SU-DHL-6 (cell line): ENCODE data around the gene ZFHX3.
"Not testable (repeated sequence)": the region's sequence is repeated elsewhere in the genome, so short reads cannot be mapped to it uniquely, and the experiment has no call there.

Experiments
- H2AFZ ChIP-seq: fragments of 200-600 bp; sonication (generic); 2 replicates; pipeline ENCODE4 v1.6.1; 2014; ENCODE audit warnings: low read depth, mild to moderate bottlenecking, moderate library complexity, mixed read lengths, antibody characterized with exemption, low read length; ENCODE audit not compliant: severe bottlenecking
- H3F3A ChIP-seq: fragments of 200-600 bp; shearing (Covaris generic); 2 replicates; pipeline ENCODE4 v1.6.0; 2016; ENCODE audit warnings: antibody characterized with exemption, mild to moderate bottlenecking; ENCODE audit not compliant: insufficient read depth
- H3K27ac ChIP-seq: fragments of 200-600 bp; sonication (generic); 2 replicates; pipeline ENCODE4 v1.5.1; 2016; ENCODE audit warnings: low read depth, mild to moderate bottlenecking, low read length, moderate library complexity, mixed read lengths
- H3K27me3 ChIP-seq: fragments of 200-600 bp; sonication (generic), shearing (Covaris generic); 2 replicates; pipeline ENCODE4 v1.6.0; 2014; ENCODE audit warnings: mild to moderate bottlenecking, low read length
- H3K36me3 ChIP-seq: fragments of 200-600 bp; sonication (generic); 2 replicates; pipeline ENCODE4 v1.6.1; 2014; ENCODE audit warnings: mild to moderate bottlenecking, low read length, mixed read lengths
- H3K4me2 ChIP-seq: fragments of 300-600, 200-600 bp; shearing (Covaris generic), sonication (generic); 2 replicates; pipeline ENCODE4 v1.6.0; 2014; ENCODE audit warnings: low read length, low read depth, mild to moderate bottlenecking; ENCODE audit not compliant: poor library complexity, severe bottlenecking
- H3K4me3 ChIP-seq: fragments of 200-600 bp; sonication (generic); 2 replicates; pipeline ENCODE4 v1.5.1; 2014; ENCODE audit warnings: antibody characterized with exemption, low read length, mild to moderate bottlenecking, mixed read lengths; ENCODE audit not compliant: insufficient read depth, poor library complexity, severe bottlenecking
- H3K79me2 ChIP-seq: fragments of 200-600 bp; sonication (generic); 2 replicates; pipeline ENCODE4 v1.6.1; 2014; ENCODE audit warnings: mild to moderate bottlenecking, low read length, moderate library complexity; ENCODE audit not compliant: insufficient read depth
- H3K9ac ChIP-seq: fragments of 200-600 bp; sonication (generic); 2 replicates; pipeline ENCODE4 v1.7.0; 2014; ENCODE audit warnings: mild to moderate bottlenecking, low read length
- H3K9me2 ChIP-seq: fragments of 200-600 bp; sonication (generic); replicated peaks from 2 replicates; pipeline ENCODE4 v1.6.1; 2014; ENCODE audit warnings: low read length; ENCODE audit not compliant: insufficient read depth
- H3K9me3 ChIP-seq: fragments of 200-600 bp; sonication (generic); 2 replicates; pipeline ENCODE4 v1.6.1; 2014; ENCODE audit warnings: low read length, mixed read lengths; ENCODE audit not compliant: insufficient read depth
- H4K20me1 ChIP-seq: fragments of 200-600 bp; sonication (generic); 2 replicates; pipeline ENCODE4 v1.6.1; 2014; ENCODE audit warnings: low read depth, mild to moderate bottlenecking, antibody characterized with exemption, low read length, moderate library complexity, mixed read lengths
- EZH2phosphoT487 ChIP-seq: fragments of 200-600 bp; sonication (generic), shearing (Covaris generic); conservative IDR thresholded peaks from 2 replicates; pipeline ENCODE4 v1.6.1; 2018; ENCODE audit warnings: mild to moderate bottlenecking, antibody characterized with exemption, low read length, moderate library complexity, mixed read lengths
- TF ChIP-seq, protein P1 (sequence below): fragments of 200-600 bp; sonication (generic); IDR thresholded peaks from one replicate; pipeline ENCODE4 v1.5.1; 2017; ENCODE audit warnings: antibody characterized with exemption, mild to moderate bottlenecking, low read length, moderate library complexity; ENCODE audit not compliant: insufficient read depth, poor library complexity, severe bottlenecking

The ZFHX3 gene

DNA sequence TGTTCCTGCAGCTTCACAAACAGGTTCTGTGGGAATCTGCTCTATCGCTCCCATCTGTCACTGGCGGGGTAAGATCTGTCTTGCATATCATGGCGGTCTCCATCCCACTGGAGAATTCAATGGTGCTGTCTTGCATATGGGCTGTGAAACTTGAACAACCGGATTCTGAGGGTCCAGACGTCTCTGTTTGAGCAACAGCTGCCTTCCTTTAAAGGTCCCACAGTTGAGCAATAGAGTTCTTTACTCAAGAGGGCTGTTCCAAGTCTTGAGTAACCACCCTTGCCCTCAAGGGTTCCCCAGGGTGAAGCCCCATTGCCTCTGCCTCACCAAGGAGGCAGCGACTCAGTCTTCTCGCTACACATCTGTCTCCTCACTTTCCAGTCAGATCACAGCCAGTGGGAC is 50.8 kb downstream of the ZFHX3 start:
- H3K36me3 ChIP-seq, result no peaks in the 10 kb centered on the region
- no peaks in the 10 kb centered on the region for H3F3A ChIP-seq
- H3K9me2 ChIP-seq, result no peaks in the 10 kb centered on the region
- no peak overlapping the region for H3K4me3 ChIP-seq
- no peaks in the 10 kb centered on the region for H3K27me3 ChIP-seq
- no peak overlapping the region for H3K9ac ChIP-seq
- H2AFZ ChIP-seq, result no peak overlapping the region
- TF ChIP-seq, protein P1, sequence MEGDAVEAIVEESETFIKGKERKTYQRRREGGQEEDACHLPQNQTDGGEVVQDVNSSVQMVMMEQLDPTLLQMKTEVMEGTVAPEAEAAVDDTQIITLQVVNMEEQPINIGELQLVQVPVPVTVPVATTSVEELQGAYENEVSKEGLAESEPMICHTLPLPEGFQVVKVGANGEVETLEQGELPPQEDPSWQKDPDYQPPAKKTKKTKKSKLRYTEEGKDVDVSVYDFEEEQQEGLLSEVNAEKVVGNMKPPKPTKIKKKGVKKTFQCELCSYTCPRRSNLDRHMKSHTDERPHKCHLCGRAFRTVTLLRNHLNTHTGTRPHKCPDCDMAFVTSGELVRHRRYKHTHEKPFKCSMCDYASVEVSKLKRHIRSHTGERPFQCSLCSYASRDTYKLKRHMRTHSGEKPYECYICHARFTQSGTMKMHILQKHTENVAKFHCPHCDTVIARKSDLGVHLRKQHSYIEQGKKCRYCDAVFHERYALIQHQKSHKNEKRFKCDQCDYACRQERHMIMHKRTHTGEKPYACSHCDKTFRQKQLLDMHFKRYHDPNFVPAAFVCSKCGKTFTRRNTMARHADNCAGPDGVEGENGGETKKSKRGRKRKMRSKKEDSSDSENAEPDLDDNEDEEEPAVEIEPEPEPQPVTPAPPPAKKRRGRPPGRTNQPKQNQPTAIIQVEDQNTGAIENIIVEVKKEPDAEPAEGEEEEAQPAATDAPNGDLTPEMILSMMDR, result no peak
- H3K4me2 ChIP-seq, result no peak overlapping the region
- H3K27ac ChIP-seq, result no peak overlapping the region
- H3K9me3 ChIP-seq, result no peaks in the 10 kb centered on the region
- H4K20me1 ChIP-seq, result no peaks in the 10 kb centered on the region
- no peaks in the 10 kb centered on the region for H3K79me2 ChIP-seq

DNA sequence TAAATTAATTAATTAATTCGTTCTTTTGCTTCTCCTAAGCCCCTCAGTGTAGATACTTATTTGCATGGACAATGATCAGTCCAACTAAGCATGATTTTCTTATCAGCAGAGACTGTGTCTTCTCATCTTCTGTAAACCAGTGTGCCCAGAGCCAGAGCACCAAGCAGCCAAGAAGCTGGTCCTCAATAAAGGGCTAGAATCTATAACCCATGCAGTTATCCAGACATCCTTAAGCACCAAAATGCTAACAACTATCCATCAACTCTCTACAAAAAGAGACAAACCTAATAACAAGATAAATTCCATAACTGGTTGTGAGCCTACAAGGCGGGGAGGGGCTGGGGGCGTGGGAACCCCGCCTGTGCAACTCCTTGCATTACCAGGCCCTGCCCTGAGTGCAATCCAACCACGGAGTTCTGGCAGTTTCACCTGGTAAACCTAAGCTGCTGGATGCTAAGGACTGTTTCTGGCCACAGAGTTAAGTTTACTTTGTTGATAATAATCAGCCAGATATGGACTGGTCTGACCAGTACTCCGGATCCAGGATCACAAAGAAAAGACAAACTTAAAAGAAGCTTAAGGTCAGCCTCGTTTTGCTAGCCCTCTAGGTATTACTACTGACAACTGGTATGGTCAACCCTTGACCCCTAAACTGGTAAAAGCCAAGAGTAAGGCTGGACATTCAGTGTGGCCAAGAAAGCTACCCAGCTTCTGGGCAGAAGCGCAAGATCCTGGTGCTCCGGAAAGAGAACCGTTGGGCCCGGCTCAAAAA is 51.5 kb downstream of the ZFHX3 start:
- no peak overlapping the region for H3K4me2 ChIP-seq
- H4K20me1 ChIP-seq, result no peaks in the 10 kb centered on the region
- no peak for TF ChIP-seq EZH2phosphoT487
- TF ChIP-seq, protein P1, result no peak
- H3K9me3 ChIP-seq, result no peaks in the 10 kb centered on the region
- H3K27me3 ChIP-seq, result no peaks in the 10 kb centered on the region
- no peak overlapping the region for H2AFZ ChIP-seq
- no peaks in the 10 kb centered on the region for H3F3A ChIP-seq
- H3K36me3 ChIP-seq, result no peaks in the 10 kb centered on the region
- no peaks in the 10 kb centered on the region for H3K79me2 ChIP-seq
- no peak overlapping the region for H3K9ac ChIP-seq
- H3K4me3 ChIP-seq, result no peak overlapping the region
- no peak overlapping the region for H3K27ac ChIP-seq
- no peaks in the 10 kb centered on the region for H3K9me2 ChIP-seq

DNA sequence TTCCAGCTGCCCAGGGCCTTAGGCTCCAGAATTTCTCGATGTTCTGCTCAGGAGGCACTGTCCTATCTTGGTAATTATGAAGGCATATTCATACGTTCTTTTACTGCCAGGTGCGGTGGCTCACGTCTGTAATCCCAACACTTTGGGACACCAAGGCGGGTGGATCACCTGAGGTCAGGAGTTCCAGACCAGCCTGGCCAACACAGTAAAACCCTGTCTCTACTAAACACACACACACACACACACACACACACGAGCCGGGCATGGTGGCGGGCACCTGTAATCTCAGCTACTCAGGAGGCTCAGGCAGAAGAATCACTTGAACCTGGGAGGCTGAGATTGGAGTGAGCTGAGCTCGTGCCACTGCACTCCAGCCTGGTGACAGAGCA is 52.1 kb downstream of the ZFHX3 start:
- H3K9me2 ChIP-seq, H3K36me3 ChIP-seq, H4K20me1 ChIP-seq, H2AFZ ChIP-seq, H3K9me3 ChIP-seq, H3K4me3 ChIP-seq, H3F3A ChIP-seq, H3K27ac ChIP-seq, H3K4me2 ChIP-seq, H3K9ac ChIP-seq, H3K79me2 ChIP-seq, H3K27me3 ChIP-seq: not testable (repeated sequence)

DNA sequence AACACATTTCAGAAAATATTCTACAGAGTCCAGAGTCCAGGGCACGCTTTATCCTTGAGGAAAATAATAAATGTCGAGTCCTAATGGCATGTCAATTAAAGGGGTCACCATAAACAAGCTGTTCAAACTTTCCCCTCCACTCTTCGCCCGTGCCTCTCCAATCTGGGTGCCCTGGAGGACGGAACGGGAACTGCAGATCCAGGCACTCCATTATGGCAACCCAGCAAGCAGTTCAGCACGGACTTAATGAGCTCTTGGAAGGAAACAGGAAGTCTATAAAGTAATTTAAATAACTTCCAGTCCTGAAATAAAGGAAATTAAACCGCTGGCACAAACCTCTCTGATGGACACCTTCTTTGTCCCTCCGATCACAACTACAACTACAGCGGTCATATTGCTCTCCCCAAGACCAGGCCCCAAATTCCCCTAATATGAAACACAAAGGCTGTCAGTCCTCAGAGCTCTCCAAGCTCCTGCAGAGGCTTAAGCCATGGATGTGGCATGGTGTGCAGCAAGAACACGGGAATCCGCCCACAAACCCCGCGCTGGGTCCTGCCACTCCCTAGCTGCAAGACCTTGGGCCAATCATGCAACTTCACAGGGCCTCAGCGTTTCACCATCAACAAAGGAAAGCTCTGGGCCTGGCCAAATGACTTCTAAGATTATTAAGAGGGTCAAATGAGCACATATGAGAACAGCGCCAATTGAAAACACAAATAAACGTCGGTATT is 52.6 kb downstream of the ZFHX3 start:
- TF ChIP-seq, protein P1, result no peak
- no peak for TF ChIP-seq EZH2phosphoT487
- Histone ChIP-seq H3K4me2 (no peak overlapping the region), H3K4me3 (no peak overlapping the region), H3K9me2 (no peaks in the 10 kb centered on the region), H3K36me3 (no peaks in the 10 kb centered on the region), H3K9ac (no peak overlapping the region), H3F3A (no peaks in the 10 kb centered on the region), H3K9me3 (no peaks in the 10 kb centered on the region), H4K20me1 (no peaks in the 10 kb centered on the region), H2AFZ (no peak overlapping the region), H3K27me3 (no peaks in the 10 kb centered on the region), H3K79me2 (no peaks in the 10 kb centered on the region), H3K27ac (no peak overlapping the region)
